Activated CD4-positive, CD25-positive, alpha-beta regulatory T cell treated with anti-CD3 and anti-CD28 coated beads, Interleukin-2, amount 50 U/mL, for 16 hours (primary cell): ENCODE measurements around the gene SSNA1.

Experiments
- DNase-seq: peaks from one replicate; pipeline ENCODE4 v3.0.0-alpha.2; 2020; ENCODE audit warnings: low read depth, low spot score

The SSNA1 gene

GRCh38 chr9:137182836-137183235 lies 5.6 kb upstream of the SSNA1 start:
- DNase-seq, result no peak

DNA sequence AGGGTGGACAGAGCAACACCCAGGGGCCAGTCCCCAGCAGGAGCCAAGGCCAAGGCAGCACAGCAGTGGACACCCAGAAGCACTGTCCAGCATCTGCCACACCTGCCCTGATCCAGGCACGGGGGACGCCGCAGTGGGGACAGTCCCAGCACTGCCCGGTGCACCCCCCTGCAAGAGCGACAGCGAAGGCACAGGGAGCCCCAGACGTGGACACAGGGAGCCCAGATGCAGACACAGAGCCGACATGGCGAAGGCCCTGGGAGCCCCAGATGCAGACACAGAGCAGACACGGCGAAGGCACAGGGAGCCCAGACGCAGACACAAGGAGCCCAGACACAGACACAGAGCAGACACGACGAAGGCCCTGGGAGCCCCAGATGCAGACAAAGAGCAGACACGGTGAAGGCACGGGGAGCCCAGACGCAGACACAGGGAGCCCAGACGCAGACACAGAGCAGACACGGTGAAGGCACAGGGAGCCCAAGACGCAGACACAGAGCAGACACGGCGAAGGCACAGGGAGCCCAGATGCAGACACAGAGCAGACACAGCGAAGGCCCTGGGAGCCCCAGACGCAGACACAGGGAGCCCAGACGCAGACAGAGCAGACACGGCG lies 4.4 kb upstream of the SSNA1 start:
- DNase-seq, result no peak

- DNase-seq, result no peak
Measured at GRCh38 chr9:137184881-137185660, 3.4 kb upstream of the SSNA1 start.

DNA sequence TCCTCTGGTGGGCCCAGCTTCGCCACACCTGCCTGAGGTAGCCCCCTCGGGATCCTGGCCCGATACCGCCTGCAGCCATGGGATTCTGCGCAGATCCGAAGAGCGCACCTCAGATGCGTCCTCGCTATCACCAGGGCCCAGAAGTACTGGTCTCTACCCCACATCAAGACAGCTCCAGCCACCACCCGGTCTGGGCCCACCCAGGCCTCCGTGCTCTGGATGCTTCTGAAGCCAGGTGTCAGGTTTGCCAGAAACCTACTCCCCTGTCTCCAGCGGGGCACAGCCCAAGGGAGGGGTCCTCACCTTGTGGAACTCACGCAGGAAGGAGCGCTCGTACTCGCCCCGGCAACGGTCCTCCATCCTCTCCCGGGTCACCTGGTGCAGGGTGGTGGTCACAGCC lies 2.6 kb upstream of the SSNA1 start:
- DNase-seq, result no peak

GRCh38 chr9:137186385-137186784 lies 2.1 kb upstream of the SSNA1 start:
- no peak for DNase-seq

- DNase-seq, result no peak
Measured at GRCh38 chr9:137187386-137187785, 1.1 kb upstream of the SSNA1 start.

- DNase-seq, result no peak
Measured at GRCh38 chr9:137188086-137188489, 388 bp upstream of the SSNA1 start.

GRCh38 chr9:137189297-137190295 lies 1.1 kb downstream of the SSNA1 start:
- no peak for DNase-seq

DNA sequence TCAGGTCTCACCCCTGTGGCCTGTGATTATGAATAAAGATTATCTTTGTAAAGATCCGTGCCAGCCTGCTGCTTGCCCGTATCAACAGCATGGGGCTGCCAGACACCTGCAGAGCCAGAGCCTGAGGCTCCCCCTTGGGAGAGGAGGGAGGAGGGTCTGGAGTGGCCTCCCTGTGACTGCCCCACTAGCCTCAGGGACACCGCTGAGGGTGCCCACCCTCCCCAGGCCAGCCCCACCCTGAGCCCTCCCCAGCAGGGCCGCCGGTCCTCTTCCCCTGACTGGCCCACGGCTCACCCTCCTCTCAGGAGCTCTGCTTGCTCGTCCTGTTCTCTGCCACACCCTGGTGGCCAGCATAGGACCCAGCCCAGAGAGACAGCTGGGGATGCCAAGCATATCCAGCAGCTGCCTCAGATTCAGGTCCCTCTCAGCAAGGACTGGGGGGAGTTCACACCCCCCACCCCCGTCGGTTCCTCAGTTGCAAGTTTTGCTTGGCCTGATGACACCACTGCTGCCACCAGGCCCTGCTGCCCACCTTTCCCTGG lies 1.9 kb downstream of the SSNA1 start:
- no peak for DNase-seq

- no peak for DNase-seq
Measured at GRCh38 chr9:137191245-137191644, 2.8 kb downstream of the SSNA1 start.

DNA sequence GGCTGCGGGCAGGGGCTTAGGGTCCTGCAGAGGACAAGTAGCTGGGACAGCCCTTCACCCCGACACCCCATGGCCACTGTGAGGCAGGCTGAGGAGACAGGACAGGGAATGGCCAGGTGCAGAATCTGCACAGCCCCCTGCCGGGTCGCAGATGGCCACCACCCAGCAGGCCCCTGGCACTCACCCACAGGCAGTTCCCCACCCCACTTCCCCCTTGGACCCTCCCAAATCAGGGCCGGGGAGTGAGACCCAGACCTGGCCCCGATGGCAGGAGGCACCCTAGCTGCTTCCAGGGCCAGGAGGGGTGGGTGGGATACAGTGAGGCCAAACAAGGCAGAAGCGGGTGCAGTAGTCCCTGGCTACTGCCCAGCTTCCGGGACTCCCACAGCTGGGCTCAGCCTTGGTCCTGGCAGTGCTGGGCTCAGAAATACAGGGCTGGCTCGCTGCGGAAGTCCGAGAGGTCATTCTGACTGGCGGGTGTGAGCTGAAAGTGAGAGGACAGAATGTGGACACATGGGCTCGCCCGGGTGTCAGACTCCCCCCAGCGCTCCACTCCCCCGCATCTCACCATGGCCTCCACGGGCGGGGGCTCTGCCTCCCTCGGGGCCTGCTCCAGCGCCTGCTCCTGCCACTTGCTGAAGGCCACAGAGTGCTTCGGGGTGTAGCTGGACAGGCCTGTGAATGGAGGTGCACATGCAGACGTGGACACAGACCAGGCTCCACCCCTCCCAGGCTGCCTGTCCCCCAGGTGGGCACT lies 3.4 kb downstream of the SSNA1 start:
- no peak for DNase-seq

DNA sequence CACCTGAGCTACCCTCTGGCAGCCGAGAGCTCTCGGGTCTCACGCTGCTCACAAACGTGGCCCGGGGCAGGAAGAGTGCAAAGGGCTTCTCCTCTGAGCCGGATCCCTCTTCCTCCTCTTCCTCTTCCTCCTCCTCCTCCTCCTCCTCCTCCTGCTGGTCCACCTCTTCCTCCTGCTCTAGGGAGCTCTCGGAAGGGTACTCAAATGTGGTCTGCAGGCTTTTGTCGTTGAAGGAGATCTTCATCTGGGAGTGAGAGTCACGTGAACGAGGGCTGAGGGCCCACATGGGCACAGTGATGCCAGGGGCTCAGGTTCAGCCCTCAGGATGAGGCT lies 3.9 kb downstream of the SSNA1 start:
- DNase-seq, result no peak

DNA sequence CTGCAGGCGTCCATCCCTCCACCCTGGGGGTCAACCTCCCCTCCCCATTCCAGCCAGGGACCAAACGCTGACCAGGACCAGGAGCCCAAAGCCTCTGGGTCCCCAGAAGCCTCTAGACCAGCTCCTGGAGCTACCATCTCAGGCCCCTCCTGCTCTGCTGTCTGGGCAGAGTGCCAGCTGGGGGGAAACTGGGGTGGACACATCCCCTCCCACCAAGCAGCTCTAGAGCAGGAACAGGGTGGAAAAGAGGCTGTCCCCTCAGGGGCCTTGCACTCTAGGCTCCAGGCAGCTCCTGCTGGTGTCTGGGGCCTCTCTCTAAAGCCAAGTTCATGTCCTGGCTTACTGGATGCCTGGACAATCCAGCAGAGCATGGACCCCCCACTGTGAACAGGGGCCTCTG lies 4.4 kb downstream of the SSNA1 start:
- no peak for DNase-seq

- DNase-seq, result no peak
Measured at GRCh38 chr9:137193771-137194170, 5.3 kb downstream of the SSNA1 start.

- DNase-seq, result no peak
Measured at GRCh38 chr9:137194388-137194787, 5.9 kb downstream of the SSNA1 start.

- DNase-seq, result no peak
Measured at GRCh38 chr9:137194909-137195308, 6.4 kb downstream of the SSNA1 start.

DNA sequence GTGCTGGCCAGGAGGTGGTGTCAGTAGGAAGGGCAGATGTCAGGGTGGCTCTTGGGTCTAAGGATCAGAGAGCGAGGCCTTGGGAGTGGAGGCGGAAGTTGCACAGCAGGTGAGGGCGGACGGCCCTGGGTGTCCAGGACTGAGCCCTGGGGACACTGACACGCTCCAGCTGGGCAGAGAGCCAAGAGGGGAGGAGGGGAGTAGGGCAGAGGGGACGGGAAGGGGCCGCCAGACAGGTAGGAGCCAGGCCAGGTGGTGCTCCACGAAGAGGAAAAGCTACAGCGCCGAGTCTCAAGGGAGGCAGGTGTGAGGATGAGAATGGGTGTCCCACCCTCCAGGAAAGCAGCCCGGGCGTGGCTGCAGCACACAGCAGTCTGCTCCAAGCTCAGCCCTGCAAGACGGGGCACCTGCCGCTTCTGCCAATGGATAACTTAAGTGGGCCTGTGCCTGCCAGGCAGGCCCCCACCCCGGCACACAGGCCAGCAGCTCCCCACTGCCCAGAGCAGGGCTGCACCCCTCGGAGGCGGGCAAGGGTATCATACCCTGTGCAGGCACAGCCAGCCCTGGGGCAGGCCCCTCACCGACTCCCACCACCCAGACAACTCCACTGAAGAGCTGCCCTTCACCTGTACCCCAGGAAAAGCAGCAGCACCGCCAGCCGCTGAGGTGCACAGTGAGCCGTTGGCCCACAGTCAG lies 7.2 kb downstream of the SSNA1 start:
- DNase-seq, result no peak

DNA sequence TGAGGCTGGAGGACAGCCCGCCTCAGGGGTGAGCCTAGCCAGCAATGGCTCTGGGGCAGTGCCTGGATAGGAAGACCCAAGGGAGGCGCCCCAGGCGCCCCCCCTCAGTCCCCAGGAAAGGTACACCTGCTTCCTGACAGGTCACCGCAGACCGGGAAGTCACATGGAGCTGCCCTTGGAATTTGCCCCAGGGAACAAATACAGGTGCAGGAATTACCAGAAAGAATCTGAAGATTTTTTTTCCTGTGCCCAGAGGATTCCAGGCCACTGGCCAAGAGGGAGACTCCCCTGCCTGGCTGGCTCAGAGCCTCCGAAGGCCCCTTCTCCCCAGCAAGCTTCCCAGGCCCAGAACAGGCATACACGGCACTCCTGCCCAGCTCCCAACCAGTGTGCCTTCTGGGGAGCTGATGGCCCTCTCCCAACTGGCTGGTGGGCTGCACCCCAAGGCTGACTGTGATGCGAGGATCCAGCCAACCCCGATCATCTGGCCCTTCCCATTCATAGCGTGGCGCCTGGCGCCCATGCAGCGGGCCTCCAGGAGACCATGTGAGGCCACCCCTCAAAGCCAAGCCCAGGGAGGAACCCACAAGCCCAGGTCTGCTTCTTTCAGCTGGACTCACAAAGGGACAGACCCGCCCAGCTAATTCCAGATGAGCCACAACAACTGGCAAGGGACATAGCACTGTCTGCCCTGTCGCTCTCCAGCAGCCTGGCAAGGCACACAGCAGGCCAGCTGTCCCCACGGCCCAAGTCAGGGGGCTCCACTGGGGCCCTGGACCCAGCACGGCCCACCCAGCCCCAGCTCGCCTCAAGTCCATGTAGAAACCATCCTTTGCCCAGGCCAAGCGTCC lies 9.8 kb downstream of the SSNA1 start:
- DNase-seq, result no peak

DNA sequence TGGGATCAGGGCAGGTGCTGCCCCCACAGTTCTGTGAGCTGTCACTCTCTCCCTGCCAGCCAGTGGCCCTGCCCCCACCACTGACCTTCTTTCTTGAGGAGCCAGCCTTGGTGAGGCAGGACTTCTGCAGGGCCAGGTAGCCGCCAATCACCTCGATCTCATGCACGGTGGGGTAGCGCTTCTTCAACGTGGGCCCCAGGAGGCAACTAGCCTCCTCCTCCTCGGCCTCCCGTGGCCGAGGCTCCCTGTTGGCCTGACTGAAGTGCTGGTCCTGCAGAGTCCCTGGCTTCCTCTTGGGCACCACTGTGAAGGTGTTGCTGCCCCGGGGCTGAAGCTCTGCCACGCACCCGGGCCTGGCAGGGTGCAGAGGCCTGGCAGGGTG lies 10.4 kb downstream of the SSNA1 start:
- no peak for DNase-seq
